ENCODE data around the gene CGRRF1.

CGRRF1 gene

DNA sequence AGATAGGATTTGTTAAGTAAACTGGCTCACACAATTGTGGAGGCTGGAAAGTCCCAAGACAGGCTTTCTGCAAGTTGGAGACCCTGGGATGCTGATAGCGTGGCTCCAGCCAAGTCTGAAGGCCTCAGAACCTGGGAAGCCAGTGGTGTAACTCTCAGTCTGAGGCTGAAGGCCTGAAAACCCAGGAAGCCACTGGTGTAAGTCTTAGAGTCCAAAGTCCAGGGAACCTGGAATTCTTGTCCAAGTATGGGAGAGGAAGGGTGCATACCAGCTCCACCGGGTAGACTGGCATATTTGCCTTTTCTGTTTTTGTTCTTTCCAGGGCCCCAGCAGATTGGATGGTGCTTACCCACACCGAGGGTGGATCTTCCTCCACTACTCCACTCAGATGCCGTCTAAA lies 39.0 kb upstream of the CGRRF1 start:
- Histone ChIP-seq H2BK12ac (ENCODE audit: low read length) (no peak overlapping the region), H3K9me3 (ENCODE audit: insufficient read depth, low read depth, low read length) (peaks cover 4% of the 10 kb centered on the region), H3K79me1 (ENCODE audit: low read length) (no peaks in the 10 kb centered on the region), H2AK5ac (ENCODE audit: low read length) (no peak overlapping the region), H3K36me3 (ENCODE audit: control insufficient read depth in 1 of 2, insufficient read depth in 2 of 2, low read length in 2 of 2) (peaks cover 0 to 2% of the 10 kb centered on the region in 2 experiments), H2BK5ac (ENCODE audit: low read depth, low read length, poor library complexity) (no peak overlapping the region), H3K4ac (ENCODE audit: low read depth, low read length) (no peak overlapping the region), H3K4me2 (ENCODE audit: low read length) (no peak overlapping the region), H4K8ac (ENCODE audit: low read depth, low read length) (no peak overlapping the region), H2AFZ (ENCODE audit: insufficient read depth, low read length, poor library complexity) (no peak overlapping the region), H2BK120ac (ENCODE audit: insufficient read depth, low read length, poor library complexity) (no peak overlapping the region), H3K9ac (ENCODE audit: low read length) (no peak overlapping the region), H4K12ac (ENCODE audit: low read depth, low read length) (no peak overlapping the region), H3K4me3 (ENCODE audit: low read depth, low read length) (no peak overlapping the region), H3K27me3 (ENCODE audit: insufficient read depth, low read length) (no peaks in the 10 kb centered on the region), H3K4me1 (ENCODE audit: control insufficient read depth in 1 of 2, insufficient read depth in 2 of 2, low read length in 2 of 2) (peaks cover 0 to 6% of the 10 kb centered on the region in 2 experiments), H3K23ac (ENCODE audit: low read length) (no peak overlapping the region), H3K27ac (ENCODE audit: low read depth, low read length) (no peak overlapping the region), H3K79me2 (ENCODE audit: control insufficient read depth, insufficient read depth, low read length, poor library complexity) (no peaks in the 10 kb centered on the region), H3K14ac (ENCODE audit: low read length) (no peak overlapping the region), H3K18ac (ENCODE audit: low read length) (no peak overlapping the region), H4K91ac (ENCODE audit: low read depth, low read length) (no peak overlapping the region)
- WGBS (ENCODE audit: extremely low coverage, insufficient coverage, insufficient read length): no CpG with 5 or more reads among the region's 4 CpGs
- no peak for DNase-seq

DNA sequence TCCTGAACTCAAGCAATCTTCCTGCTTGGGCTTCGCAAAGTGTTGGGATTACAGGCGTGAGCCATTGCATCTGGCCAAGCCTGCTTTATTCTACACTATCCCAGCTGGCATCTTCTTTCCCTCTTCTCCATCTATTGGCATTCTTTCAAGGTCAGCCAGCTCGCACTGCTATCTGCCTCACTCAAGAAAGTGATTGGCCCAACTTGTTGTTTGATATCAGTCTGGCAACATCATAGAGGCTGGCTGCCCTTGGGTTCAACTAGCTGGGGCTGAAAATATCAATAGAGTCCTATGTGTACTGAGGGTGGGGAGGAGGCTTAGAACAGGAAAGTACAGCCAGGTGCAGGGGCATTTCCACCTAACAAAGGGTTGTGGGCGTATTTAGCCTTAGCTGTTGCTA lies 38.1 kb upstream of the CGRRF1 start:
- H2BK5ac ChIP-seq (ENCODE audit: low read depth, low read length, poor library complexity): no peak overlapping the region
- H3K27me3 ChIP-seq (ENCODE audit: insufficient read depth, low read length): no peaks in the 10 kb centered on the region
- H3K4ac ChIP-seq (ENCODE audit: low read depth, low read length): no peak overlapping the region
- H3K4me3 ChIP-seq (ENCODE audit: low read depth, low read length): no peak overlapping the region
- H2AFZ ChIP-seq (ENCODE audit: insufficient read depth, low read length, poor library complexity): no peak overlapping the region
- no peak overlapping the region for H4K91ac ChIP-seq (ENCODE audit: low read depth, low read length)
- H3K36me3 ChIP-seq (ENCODE audit: control insufficient read depth in 1 of 2, insufficient read depth in 2 of 2, low read length in 2 of 2): peaks cover 0 to 2% of the 10 kb centered on the region in 2 experiments
- H2AK5ac ChIP-seq (ENCODE audit: low read length): no peak overlapping the region
- no peak overlapping the region for H3K23ac ChIP-seq (ENCODE audit: low read length)
- H3K9ac ChIP-seq (ENCODE audit: low read length): no peak overlapping the region
- no peak overlapping the region for H3K4me2 ChIP-seq (ENCODE audit: low read length)
- no peaks in the 10 kb centered on the region for H3K79me1 ChIP-seq (ENCODE audit: low read length)
- no peak overlapping the region for H3K18ac ChIP-seq (ENCODE audit: low read length)
- no peak overlapping the region for H3K27ac ChIP-seq (ENCODE audit: low read depth, low read length)
- WGBS (ENCODE audit: extremely low coverage, insufficient coverage, insufficient read length): no CpG with 5 or more reads among the region's 4 CpGs
- no peaks in the 10 kb centered on the region for H3K79me2 ChIP-seq (ENCODE audit: control insufficient read depth, insufficient read depth, low read length, poor library complexity)
- H2BK12ac ChIP-seq (ENCODE audit: low read length): no peak overlapping the region
- DNase-seq: no peak
- no peak overlapping the region for H4K8ac ChIP-seq (ENCODE audit: low read depth, low read length)
- no peak overlapping the region for H3K14ac ChIP-seq (ENCODE audit: low read length)
- no peak overlapping the region for H4K12ac ChIP-seq (ENCODE audit: low read depth, low read length)
- H3K9me3 ChIP-seq (ENCODE audit: insufficient read depth, low read depth, low read length): peaks cover 4% of the 10 kb centered on the region
- no peak overlapping the region for H2BK120ac ChIP-seq (ENCODE audit: insufficient read depth, low read length, poor library complexity)
- peaks cover 0 to 6% of the 10 kb centered on the region in 2 experiments for H3K4me1 ChIP-seq (ENCODE audit: control insufficient read depth in 1 of 2, insufficient read depth in 2 of 2, low read length in 2 of 2)

DNA sequence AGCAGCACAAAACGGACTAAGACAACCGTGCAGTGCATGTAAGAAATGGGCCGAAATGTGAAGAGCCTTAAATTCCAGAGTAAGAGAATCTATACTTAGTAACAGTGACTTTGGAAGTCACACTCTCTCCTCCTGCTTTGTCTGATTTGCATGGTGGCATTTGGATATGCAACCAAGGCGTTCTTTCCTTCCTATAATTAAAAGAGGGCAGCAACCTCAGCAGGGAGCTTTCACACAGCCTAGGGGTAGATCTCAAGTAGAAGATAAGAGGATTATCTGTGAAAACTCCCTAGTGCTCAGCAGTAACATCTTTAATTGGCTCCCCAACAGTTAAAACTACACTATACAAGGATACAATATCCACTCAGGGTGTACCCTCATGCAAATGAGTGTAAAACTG lies 37.4 kb upstream of the CGRRF1 start:
- Histone ChIP-seq H3K36me3 (ENCODE audit: control insufficient read depth in 1 of 2, insufficient read depth in 2 of 2, low read length in 2 of 2) (peaks cover 0 to 2% of the 10 kb centered on the region in 2 experiments), H2BK12ac (ENCODE audit: low read length) (no peak overlapping the region), H3K9ac (ENCODE audit: low read length) (no peak overlapping the region), H3K27me3 (ENCODE audit: insufficient read depth, low read length) (no peaks in the 10 kb centered on the region), H3K9me3 (ENCODE audit: insufficient read depth, low read depth, low read length) (peaks cover 2% of the 10 kb centered on the region), H3K4me1 (ENCODE audit: control insufficient read depth in 1 of 2, insufficient read depth in 2 of 2, low read length in 2 of 2) (peaks cover 0 to 6% of the 10 kb centered on the region in 2 experiments), H2AFZ (ENCODE audit: insufficient read depth, low read length, poor library complexity) (no peak overlapping the region), H2BK5ac (ENCODE audit: low read depth, low read length, poor library complexity) (no peak overlapping the region), H4K91ac (ENCODE audit: low read depth, low read length) (no peak overlapping the region), H3K4me3 (ENCODE audit: low read depth, low read length) (no peak overlapping the region), H3K79me2 (ENCODE audit: control insufficient read depth, insufficient read depth, low read length, poor library complexity) (no peaks in the 10 kb centered on the region), H3K4ac (ENCODE audit: low read depth, low read length) (no peak overlapping the region), H3K79me1 (ENCODE audit: low read length) (no peaks in the 10 kb centered on the region), H4K12ac (ENCODE audit: low read depth, low read length) (no peak overlapping the region), H3K4me2 (ENCODE audit: low read length) (no peak overlapping the region), H4K8ac (ENCODE audit: low read depth, low read length) (no peak overlapping the region), H3K27ac (ENCODE audit: low read depth, low read length) (no peak overlapping the region), H3K23ac (ENCODE audit: low read length) (no peak overlapping the region), H3K14ac (ENCODE audit: low read length) (no peak overlapping the region), H2BK120ac (ENCODE audit: insufficient read depth, low read length, poor library complexity) (no peak overlapping the region), H3K18ac (ENCODE audit: low read length) (no peak overlapping the region), H2AK5ac (ENCODE audit: low read length) (no peak overlapping the region)
- WGBS (ENCODE audit: extremely low coverage, insufficient coverage, insufficient read length): no CpG with 5 or more reads among the region's 4 CpGs
- DNase-seq: peak in 1 of 2 donors; percentile 10

- Histone ChIP-seq H3K4me3 (ENCODE audit: low read depth, low read length) (no peak overlapping the region), H2AFZ (ENCODE audit: insufficient read depth, low read length, poor library complexity) (no peak overlapping the region), H3K36me3 (ENCODE audit: control insufficient read depth in 1 of 2, insufficient read depth in 2 of 2, low read length in 2 of 2) (peaks cover 2% of the 10 kb centered on the region in 2 experiments), H2BK12ac (ENCODE audit: low read length) (no peak overlapping the region), H4K8ac (ENCODE audit: low read depth, low read length) (no peak overlapping the region), H3K4ac (ENCODE audit: low read depth, low read length) (no peak overlapping the region), H3K23ac (ENCODE audit: low read length) (no peak overlapping the region), H3K27ac (ENCODE audit: low read depth, low read length) (no peak overlapping the region), H3K4me2 (ENCODE audit: low read length) (no peak overlapping the region), H3K14ac (ENCODE audit: low read length) (no peak overlapping the region), H4K12ac (ENCODE audit: low read depth, low read length) (no peak overlapping the region), H3K79me2 (ENCODE audit: control insufficient read depth, insufficient read depth, low read length, poor library complexity) (no peaks in the 10 kb centered on the region), H3K9me3 (ENCODE audit: insufficient read depth, low read depth, low read length) (no peaks in the 10 kb centered on the region), H2BK120ac (ENCODE audit: insufficient read depth, low read length, poor library complexity) (no peak overlapping the region), H3K9ac (ENCODE audit: low read length) (no peak overlapping the region), H3K18ac (ENCODE audit: low read length) (no peak overlapping the region), H2BK5ac (ENCODE audit: low read depth, low read length, poor library complexity) (no peak overlapping the region), H2AK5ac (ENCODE audit: low read length) (no peak overlapping the region), H3K4me1 (ENCODE audit: control insufficient read depth in 1 of 2, insufficient read depth in 2 of 2, low read length in 2 of 2) (peaks cover 0 to 6% of the 10 kb centered on the region in 2 experiments), H4K91ac (ENCODE audit: low read depth, low read length) (no peak overlapping the region), H3K79me1 (ENCODE audit: low read length) (no peaks in the 10 kb centered on the region), H3K27me3 (ENCODE audit: insufficient read depth, low read length) (no peaks in the 10 kb centered on the region)
- WGBS (ENCODE audit: extremely low coverage, insufficient coverage, insufficient read length): no CpG with 5 or more reads among the region's 2 CpGs
- no peak for DNase-seq
Observed at GRCh38 chr14:54474232-54474793, 35.4 kb upstream of the CGRRF1 start.
